Mononuclear cell (primary cell): Measurements from ENCODE around the gene CRMP1. TPM values are rescaled to one million over a fixed set of nuclear protein-coding genes. Genes with fewer than 3 reads are reported as not detected.

Experiments
- H3K27me3 ChIP-seq: 2 replicates; pipeline ENCODE4 v1.6.0; 2011; ENCODE audit warnings: low read length, control low read depth; ENCODE audit not compliant: insufficient read depth
- H3K4me1 ChIP-seq: 2 replicates; pipeline ENCODE4 v1.5.1; 2011; ENCODE audit warnings: mild to moderate bottlenecking, low read length, control low read depth; ENCODE audit not compliant: insufficient read depth
- H3K4me3 ChIP-seq: 2 replicates; pipeline ENCODE4 v1.5.1; 2011; ENCODE audit warnings: mild to moderate bottlenecking, low read length, moderate library complexity
- H3K9me3 ChIP-seq: 2 replicates; pipeline ENCODE4 v1.5.1; 2011; ENCODE audit warnings: low read depth, mild to moderate bottlenecking, control low read depth, low read length
- total RNA-seq: library from RNA; depleted of rRNA; stranded (reverse); fragments of >200 nt; gene quantifications from one replicate; pipeline ENCODE4 v1.2.3, GENCODE V29; 2012

CRMP1 gene
- total RNA-seq, 1 donor: not detected

GRCh38 chr4:5887011-5887360 is 5.9 kb downstream of the CRMP1 start:
- Histone ChIP-seq H3K4me1 (no peaks in the 10 kb centered on the region), H3K27me3 (peaks cover 46% of the 10 kb centered on the region), H3K4me3 (no peak overlapping the region), H3K9me3 (no peaks in the 10 kb centered on the region)

GRCh38 chr4:5885733-5886132 is 7.2 kb downstream of the CRMP1 start:
- no peak overlapping the region for H3K4me3 ChIP-seq
- peaks cover 33% of the 10 kb centered on the region for H3K27me3 ChIP-seq
- H3K9me3 ChIP-seq: no peaks in the 10 kb centered on the region
- H3K4me1 ChIP-seq: no peaks in the 10 kb centered on the region

GRCh38 chr4:5884796-5885195 is 8.1 kb downstream of the CRMP1 start:
- Histone ChIP-seq H3K4me1 (no peaks in the 10 kb centered on the region), H3K4me3 (no peak overlapping the region), H3K9me3 (no peaks in the 10 kb centered on the region), H3K27me3 (peaks cover 24% of the 10 kb centered on the region)

- Histone ChIP-seq H3K4me3 (no peak overlapping the region), H3K4me1 (no peaks in the 10 kb centered on the region), H3K9me3 (no peaks in the 10 kb centered on the region), H3K27me3 (peaks cover 17% of the 10 kb centered on the region)
These were observed 9.0 kb downstream of the CRMP1 start for GRCh38 chr4:5883916-5884315.

- no peaks in the 10 kb centered on the region for H3K9me3 ChIP-seq
- H3K4me3 ChIP-seq: no peak overlapping the region
- no peaks in the 10 kb centered on the region for H3K4me1 ChIP-seq
- H3K27me3 ChIP-seq: peaks cover 16% of the 10 kb centered on the region
These were observed 9.9 kb downstream of the CRMP1 start for GRCh38 chr4:5882947-5883346.

- peaks cover 9% of the 10 kb centered on the region for H3K27me3 ChIP-seq
- H3K4me1 ChIP-seq: no peaks in the 10 kb centered on the region
- no peak overlapping the region for H3K4me3 ChIP-seq
- H3K9me3 ChIP-seq: no peaks in the 10 kb centered on the region
These were observed 11.5 kb downstream of the CRMP1 start for GRCh38 chr4:5881340-5881739.

- Histone ChIP-seq H3K4me3 (no peak overlapping the region), H3K27me3 (peaks cover 2% of the 10 kb centered on the region), H3K9me3 (no peaks in the 10 kb centered on the region)
These were observed 14.5 kb downstream of the CRMP1 start for GRCh38 chr4:5878359-5878758.

GRCh38 chr4:5877392-5877791 is 15.5 kb downstream of the CRMP1 start:
- no peaks in the 10 kb centered on the region for H3K4me1 ChIP-seq
- H3K9me3 ChIP-seq: no peaks in the 10 kb centered on the region
- H3K4me3 ChIP-seq: no peak overlapping the region
- peaks cover 2% of the 10 kb centered on the region for H3K27me3 ChIP-seq

More at GRCh38 chr4:5878359-5878758, 14.5 kb downstream of the CRMP1 start:
- no peaks in the 10 kb centered on the region for H3K4me1 ChIP-seq

GRCh38 chr4:5874811-5875449 is 18.0 kb downstream of the CRMP1 start:
- Histone ChIP-seq H3K4me1 (no peaks in the 10 kb centered on the region), H3K4me3 (no peak overlapping the region), H3K27me3 (peaks cover 2% of the 10 kb centered on the region), H3K9me3 (no peaks in the 10 kb centered on the region)

- no peaks in the 10 kb centered on the region for H3K9me3 ChIP-seq
- no peaks in the 10 kb centered on the region for H3K27me3 ChIP-seq
- no peak overlapping the region for H3K4me3 ChIP-seq
- peaks cover 5% of the 10 kb centered on the region for H3K4me1 ChIP-seq
These were observed 22.2 kb downstream of the CRMP1 start for GRCh38 chr4:5870701-5871100.

- Histone ChIP-seq H3K27me3 (no peaks in the 10 kb centered on the region), H3K4me3 (no peak overlapping the region), H3K4me1 (peaks cover 5% of the 10 kb centered on the region), H3K9me3 (no peaks in the 10 kb centered on the region)
These were observed 22.8 kb downstream of the CRMP1 start for GRCh38 chr4:5869966-5870619.

GRCh38 chr4:5867866-5868265 is 25.0 kb downstream of the CRMP1 start:
- H3K4me3 ChIP-seq: no peak overlapping the region
- H3K4me1 ChIP-seq: peaks cover 5% of the 10 kb centered on the region
- H3K27me3 ChIP-seq: no peaks in the 10 kb centered on the region
- H3K9me3 ChIP-seq: no peaks in the 10 kb centered on the region

- H3K4me1 ChIP-seq: peaks cover 5% of the 10 kb centered on the region
- no peaks in the 10 kb centered on the region for H3K9me3 ChIP-seq
- H3K27me3 ChIP-seq: no peaks in the 10 kb centered on the region
- no peak overlapping the region for H3K4me3 ChIP-seq
These were observed 25.8 kb downstream of the CRMP1 start for GRCh38 chr4:5866841-5867813.

GRCh38 chr4:5865896-5866599 is 26.8 kb downstream of the CRMP1 start:
- Histone ChIP-seq H3K4me1 (peaks cover 5% of the 10 kb centered on the region), H3K27me3 (no peaks in the 10 kb centered on the region), H3K4me3 (no peak overlapping the region), H3K9me3 (no peaks in the 10 kb centered on the region)
